GM10266 (cell line): ENCODE results near the gene HLA-DRB5.

Experiments used
- DNase-seq: peaks from one replicate; pipeline ENCODE4 v3.0.0; 2012; ENCODE audit errors: extremely low spot score
- TF ChIP-seq, protein P1 (sequence below): IDR thresholded peaks from 2 replicates; pipeline ENCODE4 v1.5.1; 2012; ENCODE audit warnings: mild to moderate bottlenecking, low read depth; ENCODE audit not compliant: control insufficient read depth, insufficient read depth; ENCODE audit errors: missing control alignments

Gene HLA-DRB5

DNA sequence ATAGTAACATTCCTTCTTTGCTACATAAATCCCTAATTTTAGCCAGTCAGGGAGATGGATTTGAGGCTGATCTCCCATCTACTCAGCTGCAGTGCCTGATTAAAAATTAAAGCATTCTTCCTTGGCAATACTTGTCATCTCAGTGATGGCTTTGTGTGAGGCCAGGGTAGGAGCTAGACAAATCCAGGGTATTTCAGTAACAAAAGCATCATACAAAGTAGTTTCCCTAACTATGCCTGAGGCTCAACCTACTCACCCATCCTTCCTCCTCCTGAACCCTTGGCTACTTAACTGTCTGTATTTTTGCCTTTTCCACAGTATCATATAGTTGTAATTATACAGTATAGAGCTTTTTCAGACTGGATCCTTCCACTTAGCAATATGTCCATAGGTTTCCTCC lies 37.7 kb downstream of the HLA-DRB5 start:
- DNase-seq = no peak
- TF ChIP-seq, protein P1, sequence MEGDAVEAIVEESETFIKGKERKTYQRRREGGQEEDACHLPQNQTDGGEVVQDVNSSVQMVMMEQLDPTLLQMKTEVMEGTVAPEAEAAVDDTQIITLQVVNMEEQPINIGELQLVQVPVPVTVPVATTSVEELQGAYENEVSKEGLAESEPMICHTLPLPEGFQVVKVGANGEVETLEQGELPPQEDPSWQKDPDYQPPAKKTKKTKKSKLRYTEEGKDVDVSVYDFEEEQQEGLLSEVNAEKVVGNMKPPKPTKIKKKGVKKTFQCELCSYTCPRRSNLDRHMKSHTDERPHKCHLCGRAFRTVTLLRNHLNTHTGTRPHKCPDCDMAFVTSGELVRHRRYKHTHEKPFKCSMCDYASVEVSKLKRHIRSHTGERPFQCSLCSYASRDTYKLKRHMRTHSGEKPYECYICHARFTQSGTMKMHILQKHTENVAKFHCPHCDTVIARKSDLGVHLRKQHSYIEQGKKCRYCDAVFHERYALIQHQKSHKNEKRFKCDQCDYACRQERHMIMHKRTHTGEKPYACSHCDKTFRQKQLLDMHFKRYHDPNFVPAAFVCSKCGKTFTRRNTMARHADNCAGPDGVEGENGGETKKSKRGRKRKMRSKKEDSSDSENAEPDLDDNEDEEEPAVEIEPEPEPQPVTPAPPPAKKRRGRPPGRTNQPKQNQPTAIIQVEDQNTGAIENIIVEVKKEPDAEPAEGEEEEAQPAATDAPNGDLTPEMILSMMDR = no peak

GRCh38 chr6:32491700-32492099 lies 38.4 kb downstream of the HLA-DRB5 start:
- no peak for DNase-seq
- TF ChIP-seq, protein P1 = no peak

DNA sequence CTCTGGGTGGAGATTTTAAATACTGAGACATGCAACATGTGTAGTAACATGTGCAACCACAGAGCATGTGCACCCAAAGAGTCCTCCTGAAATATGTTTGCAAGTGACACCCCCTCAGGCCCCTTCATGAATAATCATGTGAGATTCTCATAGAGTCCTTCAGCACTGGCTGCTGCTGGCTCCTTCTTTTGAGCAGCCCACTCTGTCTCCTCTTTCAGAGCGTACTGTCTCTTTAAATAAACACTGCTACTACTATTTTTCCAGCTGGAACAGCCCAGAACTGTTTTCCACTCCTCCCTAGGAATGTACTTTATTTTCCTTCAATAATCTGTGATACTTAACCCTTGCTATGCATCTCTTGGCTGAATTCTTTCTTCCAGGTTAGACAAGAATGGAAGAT lies 42.0 kb downstream of the HLA-DRB5 start:
- DNase-seq = no peak
- TF ChIP-seq, protein P1 = no peak

GRCh38 chr6:32484614-32484998 lies 45.5 kb downstream of the HLA-DRB5 start:
- no peak for DNase-seq
- TF ChIP-seq, protein P1 = no peak

DNA sequence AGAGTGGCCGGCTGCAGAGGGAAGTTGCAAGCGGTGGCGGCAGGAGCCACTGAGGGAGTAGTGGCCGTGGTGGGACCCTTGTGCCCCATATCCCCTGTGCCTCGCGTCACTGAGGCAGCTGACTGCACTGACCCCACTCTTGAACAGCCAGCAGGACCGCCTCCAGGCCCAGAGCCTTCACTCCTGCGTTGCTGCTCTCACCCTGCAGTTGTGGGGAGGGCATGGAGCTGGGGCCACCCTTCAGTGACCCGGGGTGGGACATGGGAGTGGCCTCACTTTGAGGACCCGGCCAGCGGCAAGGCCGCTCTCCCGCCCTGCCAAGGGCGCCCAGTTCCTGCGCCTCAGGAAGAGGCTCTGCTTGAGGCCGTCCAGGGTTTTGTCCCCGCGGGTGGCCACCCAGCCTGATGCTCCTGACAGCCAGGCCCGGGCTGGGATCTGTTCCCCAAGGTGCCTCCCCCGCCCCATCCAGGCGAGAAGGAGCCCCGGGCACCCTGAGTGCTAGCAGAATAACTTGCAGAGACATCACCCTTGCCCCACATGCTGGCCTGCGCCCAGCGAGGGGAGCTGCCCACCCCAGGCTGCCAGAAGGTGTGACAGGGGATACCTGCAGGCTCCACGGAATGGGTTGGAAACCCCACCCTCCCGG lies 46.0 kb downstream of the HLA-DRB5 start:
- TF ChIP-seq, protein P1 = no peak
- no peak for DNase-seq

DNA sequence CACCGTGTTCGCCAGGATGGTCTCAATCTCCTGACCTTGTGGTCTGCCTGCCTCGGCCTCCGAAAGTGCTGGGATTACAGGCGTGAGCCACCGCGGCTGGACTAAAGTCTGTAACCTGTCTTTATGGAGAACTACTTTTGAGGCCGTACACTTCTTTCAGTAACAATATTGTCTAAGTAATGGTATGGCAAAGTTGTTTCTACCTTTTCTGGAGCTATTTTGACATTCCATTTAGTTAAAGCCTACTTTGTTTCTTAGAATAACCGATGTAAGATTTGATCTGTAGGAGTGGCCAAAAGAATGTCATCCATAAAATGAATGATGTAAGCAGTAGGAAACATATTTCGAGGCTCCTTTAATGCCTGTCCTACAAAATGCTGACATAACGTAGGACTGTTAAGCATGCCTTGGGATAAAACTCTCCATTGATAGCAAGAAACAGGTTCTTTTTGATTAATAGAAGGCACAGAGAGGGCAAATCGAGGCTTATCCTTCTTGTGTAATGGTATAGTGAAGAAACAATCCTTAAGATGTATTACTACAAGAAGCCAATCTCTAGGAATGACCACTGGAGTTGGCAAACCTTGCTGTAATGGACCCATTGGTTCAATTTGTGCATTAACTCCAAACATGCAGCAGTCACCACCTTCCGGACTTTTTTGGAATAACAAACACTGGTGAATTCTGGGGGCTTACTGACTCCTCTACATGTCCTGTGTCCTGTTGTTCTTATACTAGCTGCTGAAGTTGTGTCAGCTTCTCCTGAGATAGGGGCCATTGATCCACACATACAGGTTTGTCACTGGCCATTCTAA lies 54.5 kb downstream of the HLA-DRB5 start:
- TF ChIP-seq, protein P1 = no peak
- DNase-seq = no peak

DNA sequence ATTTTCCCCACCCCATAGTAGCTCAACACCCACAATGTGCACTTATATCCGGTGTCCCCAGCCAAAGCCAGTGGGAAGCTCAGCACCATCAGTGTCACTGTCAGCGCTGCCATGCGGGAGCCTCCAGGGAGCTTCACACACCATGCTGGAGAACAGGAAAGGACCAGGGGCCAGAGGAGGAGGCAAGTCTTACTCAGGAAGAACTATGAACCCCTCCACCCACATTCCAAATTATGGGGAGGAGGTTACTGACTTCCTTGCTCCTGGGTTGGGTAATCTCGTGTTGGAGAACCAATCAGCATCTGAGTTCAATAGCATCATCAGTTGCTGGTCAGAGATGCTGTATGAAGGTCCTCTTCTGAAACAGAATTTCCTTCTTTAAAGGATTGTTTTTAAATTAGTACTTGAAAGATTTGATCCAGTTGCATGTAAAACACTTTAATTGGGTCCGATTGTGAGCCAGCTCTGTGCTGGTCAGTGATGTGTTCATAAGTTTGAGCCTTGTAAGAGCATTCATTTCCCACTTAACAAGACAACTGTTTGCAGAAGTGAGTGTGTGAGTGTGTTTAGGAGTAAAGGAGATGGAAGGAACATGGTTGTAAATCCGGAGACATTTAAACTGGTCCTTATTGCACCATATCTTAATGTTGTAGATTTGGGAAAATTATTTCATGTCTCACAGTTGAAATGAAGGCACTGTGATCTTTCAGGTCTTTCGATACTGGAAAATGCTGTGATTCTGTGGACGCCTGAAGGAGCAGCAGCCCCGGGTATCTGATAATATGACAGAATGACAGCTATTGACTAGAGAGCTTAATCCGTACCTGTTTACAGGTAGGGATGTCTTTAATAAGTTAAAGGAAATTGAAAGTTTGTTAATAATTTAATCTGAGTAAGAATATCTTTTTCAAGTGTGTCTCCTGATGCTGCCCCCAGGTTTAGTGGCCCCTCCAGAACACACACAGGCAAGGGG lies 56.4 kb downstream of the HLA-DRB5 start:
- DNase-seq = peak; percentile 54
